Ishikawa (cell line): ENCODE measurements around the gene RER1.

Experiments used
- CEBPB ChIP-seq: IDR thresholded peaks from 2 replicates; pipeline ENCODE4 v1.6.1; 2012
- CREB1 ChIP-seq: IDR thresholded peaks from 2 replicates; pipeline ENCODE4 v1.6.1; 2012; ENCODE audit warnings: low read depth
- EGR1 ChIP-seq: IDR thresholded peaks from 2 replicates; pipeline ENCODE4 v1.6.1; 2012
- EP300 ChIP-seq: IDR thresholded peaks from 2 replicates; pipeline ENCODE4 v1.6.1; 2012; ENCODE audit warnings: borderline replicate concordance
- FOXM1 ChIP-seq: IDR thresholded peaks from 2 replicates; pipeline ENCODE4 v1.6.1; 2012; ENCODE audit warnings: low read depth, borderline replicate concordance
- NFIC ChIP-seq: IDR thresholded peaks from 2 replicates; pipeline ENCODE4 v1.6.1; 2012
- RAD21 ChIP-seq: IDR thresholded peaks from 2 replicates; pipeline ENCODE4 v1.6.1; 2012; ENCODE audit warnings: low read depth
- TAF1 ChIP-seq: IDR thresholded peaks from 2 replicates; pipeline ENCODE4 v1.6.1; 2012; ENCODE audit warnings: low read depth, mild to moderate bottlenecking
- TCF12 ChIP-seq: IDR thresholded peaks from 2 replicates; pipeline ENCODE4 v1.6.1; 2012; ENCODE audit warnings: low read depth
- TEAD4 ChIP-seq: IDR thresholded peaks from 2 replicates; pipeline ENCODE4 v1.6.1; 2012
- YY1 ChIP-seq: IDR thresholded peaks from 2 replicates; pipeline ENCODE4 v1.6.1; 2012; ENCODE audit warnings: low read depth
- ZBTB7A ChIP-seq: IDR thresholded peaks from 2 replicates; pipeline ENCODE4 v1.6.1; 2012; ENCODE audit warnings: low read depth
- TF ChIP-seq, protein P1 (sequence below): IDR thresholded peaks from 2 replicates; pipeline ENCODE4 v1.6.1; 2012
- TF ChIP-seq, protein P2 (sequence below): IDR thresholded peaks from 2 replicates; pipeline ENCODE4 v1.6.1; 2012; ENCODE audit warnings: low read depth, mild to moderate bottlenecking
- TF ChIP-seq, protein P3 (sequence below): IDR thresholded peaks from 2 replicates; pipeline ENCODE4 v1.6.1; 2012

RER1 gene

DNA sequence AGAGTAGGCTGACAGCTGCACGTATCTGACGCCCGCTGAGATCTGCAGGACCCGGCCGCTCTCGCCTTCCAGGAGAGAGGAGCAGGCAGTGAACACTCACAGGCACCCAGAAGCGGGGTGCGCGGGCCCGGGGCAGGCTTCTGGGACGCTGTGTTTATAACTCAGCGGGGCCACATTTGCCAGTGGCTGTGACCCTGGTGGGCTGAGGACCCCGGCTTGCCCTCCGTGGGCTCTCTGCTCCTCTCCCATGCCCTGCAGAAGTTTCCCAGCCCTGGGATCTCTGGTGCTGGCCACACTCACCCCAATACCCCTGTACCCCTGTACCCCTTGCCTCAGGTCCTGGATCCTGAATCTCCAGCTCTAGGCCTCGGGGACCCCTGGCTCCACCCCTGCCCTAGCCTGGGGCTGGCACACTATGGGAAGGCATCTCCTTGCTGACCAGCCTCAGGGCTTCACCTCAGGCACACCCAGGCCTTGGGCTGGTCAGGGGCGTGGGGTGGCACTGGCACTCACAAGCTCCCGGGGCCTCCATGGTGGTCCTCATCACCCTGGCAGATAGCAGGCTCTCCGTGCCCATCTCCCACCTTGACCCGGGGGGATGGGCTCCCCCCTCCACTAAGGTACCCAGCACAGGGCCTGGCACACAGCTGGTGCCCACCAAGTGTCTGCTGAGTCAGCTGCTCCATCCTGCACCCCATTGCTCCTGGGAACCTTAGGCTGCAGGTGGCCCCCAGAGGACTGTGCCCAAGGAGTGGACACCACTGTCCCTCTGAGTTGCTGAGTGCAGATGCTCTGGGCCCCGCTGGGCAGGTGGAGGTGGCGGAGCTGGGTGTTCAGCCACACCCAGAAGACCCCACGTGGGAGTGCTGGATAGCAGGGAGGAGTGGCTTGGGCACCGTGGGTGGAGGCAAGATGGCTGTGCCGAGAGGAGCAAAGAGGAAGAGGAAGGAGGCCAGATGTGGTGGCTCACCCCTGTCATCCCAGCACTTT, 32.7 kb upstream of the RER1 start:
- no peak for TF ChIP-seq EGR1
- TF ChIP-seq, protein P1, sequence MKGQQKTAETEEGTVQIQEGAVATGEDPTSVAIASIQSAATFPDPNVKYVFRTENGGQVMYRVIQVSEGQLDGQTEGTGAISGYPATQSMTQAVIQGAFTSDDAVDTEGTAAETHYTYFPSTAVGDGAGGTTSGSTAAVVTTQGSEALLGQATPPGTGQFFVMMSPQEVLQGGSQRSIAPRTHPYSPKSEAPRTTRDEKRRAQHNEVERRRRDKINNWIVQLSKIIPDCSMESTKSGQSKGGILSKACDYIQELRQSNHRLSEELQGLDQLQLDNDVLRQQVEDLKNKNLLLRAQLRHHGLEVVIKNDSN: no peak
- no peak for TF ChIP-seq TCF12
- no peak for TF ChIP-seq TAF1
- no peak for TF ChIP-seq EP300
- TF ChIP-seq CEBPB: no peak
- TF ChIP-seq RAD21: no peak
- TF ChIP-seq YY1: no peak
- TF ChIP-seq FOXM1: no peak
- TF ChIP-seq, protein P2, sequence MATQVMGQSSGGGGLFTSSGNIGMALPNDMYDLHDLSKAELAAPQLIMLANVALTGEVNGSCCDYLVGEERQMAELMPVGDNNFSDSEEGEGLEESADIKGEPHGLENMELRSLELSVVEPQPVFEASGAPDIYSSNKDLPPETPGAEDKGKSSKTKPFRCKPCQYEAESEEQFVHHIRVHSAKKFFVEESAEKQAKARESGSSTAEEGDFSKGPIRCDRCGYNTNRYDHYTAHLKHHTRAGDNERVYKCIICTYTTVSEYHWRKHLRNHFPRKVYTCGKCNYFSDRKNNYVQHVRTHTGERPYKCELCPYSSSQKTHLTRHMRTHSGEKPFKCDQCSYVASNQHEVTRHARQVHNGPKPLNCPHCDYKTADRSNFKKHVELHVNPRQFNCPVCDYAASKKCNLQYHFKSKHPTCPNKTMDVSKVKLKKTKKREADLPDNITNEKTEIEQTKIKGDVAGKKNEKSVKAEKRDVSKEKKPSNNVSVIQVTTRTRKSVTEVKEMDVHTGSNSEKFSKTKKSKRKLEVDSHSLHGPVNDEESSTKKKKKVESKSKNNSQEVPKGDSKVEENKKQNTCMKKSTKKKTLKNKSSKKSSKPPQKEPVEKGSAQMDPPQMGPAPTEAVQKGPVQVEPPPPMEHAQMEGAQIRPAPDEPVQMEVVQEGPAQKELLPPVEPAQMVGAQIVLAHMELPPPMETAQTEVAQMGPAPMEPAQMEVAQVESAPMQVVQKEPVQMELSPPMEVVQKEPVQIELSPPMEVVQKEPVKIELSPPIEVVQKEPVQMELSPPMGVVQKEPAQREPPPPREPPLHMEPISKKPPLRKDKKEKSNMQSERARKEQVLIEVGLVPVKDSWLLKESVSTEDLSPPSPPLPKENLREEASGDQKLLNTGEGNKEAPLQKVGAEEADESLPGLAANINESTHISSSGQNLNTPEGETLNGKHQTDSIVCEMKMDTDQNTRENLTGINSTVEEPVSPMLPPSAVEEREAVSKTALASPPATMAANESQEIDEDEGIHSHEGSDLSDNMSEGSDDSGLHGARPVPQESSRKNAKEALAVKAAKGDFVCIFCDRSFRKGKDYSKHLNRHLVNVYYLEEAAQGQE: no peak

DNA sequence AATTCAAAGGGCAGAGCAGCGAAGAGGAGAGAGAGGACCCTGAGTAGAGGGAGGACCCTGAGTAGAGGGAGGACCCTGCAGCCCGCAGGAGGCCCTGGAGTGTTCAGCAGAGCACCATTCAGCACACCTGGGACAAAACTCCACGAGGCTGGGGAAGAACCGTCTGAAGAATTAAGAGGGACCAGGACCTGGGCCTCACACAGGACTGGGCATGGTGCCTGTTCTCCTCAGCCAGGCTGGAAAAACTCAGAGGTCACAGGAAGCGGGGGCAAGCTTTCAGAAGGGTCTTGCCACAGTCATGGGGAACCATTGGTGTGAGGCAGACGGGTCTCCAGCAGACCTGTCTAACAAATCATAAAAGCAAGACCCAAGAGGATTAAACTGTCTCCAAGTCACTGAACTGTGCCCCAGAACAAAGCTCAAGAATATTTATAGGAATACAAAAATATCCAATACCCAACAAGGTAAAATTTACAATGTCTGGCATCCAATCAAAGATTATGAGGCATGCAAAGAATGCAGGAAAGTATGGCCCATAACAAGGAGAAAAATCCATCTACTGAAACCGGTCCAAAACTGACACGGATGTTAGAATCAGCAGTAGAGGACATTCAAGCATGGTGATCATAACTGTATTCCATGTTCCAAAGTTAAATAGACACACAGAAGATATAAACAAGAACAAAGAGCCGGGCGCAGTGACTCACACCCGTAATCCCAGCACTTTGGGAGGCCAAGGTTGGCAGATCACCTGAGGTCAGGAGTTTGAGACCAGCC, 30.9 kb upstream of the RER1 start:
- TF ChIP-seq TEAD4 (peak; percentile 99), NFIC (peak; percentile 94), TCF12 (peak; percentile 88), FOXM1 (peak; percentile 86), ZBTB7A (0 out of 2 replicates have a peak, but pooled peaks have one; percentile 39), RAD21 (no peak; the same call in 1 of the 2 replicates), EP300 (peak; percentile 91; the same call in 1 of the 2 replicates)
- TF ChIP-seq, protein P1: no peak
- TF ChIP-seq, protein P3, sequence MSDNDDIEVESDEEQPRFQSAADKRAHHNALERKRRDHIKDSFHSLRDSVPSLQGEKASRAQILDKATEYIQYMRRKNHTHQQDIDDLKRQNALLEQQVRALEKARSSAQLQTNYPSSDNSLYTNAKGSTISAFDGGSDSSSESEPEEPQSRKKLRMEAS: no peak; the same call in 1 of the 2 replicates

DNA sequence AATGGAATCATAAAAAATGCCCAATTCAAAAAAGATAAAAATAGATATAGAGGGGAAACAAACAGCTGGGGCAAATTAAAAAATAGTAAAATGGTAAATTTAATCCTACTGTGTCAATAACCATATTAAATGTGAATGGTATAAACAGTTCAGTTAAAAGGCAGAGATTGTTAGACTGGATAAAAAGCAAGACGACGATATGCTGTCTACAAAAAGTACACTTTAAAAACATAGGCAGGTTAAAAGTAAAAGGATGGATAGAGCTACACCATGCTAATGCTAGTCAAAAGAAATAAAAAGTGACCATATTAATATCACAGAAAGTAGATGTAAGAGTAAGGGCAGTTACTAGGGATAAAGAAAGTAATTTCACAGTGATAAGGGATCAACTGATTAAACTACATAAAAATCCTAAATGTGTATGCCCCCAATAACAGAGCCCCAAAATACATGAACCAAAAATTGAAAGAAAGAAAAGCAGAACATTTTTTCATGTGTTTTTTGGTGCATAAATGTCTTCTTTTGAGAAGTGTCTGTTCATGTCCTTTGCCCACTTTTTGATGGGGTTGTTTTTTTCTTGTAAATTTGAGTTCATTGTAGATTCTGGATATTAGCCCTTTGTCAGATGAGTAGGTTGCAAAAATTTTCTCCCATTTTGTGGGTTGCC, 27.7 kb upstream of the RER1 start:
- TF ChIP-seq TAF1 (no peak), CREB1 (no peak), TEAD4 (no peak), FOXM1 (no peak), ZBTB7A (no peak), TCF12 (no peak), YY1 (no peak), EP300 (no peak), CEBPB (no peak)
- TF ChIP-seq, protein P3: no peak

DNA sequence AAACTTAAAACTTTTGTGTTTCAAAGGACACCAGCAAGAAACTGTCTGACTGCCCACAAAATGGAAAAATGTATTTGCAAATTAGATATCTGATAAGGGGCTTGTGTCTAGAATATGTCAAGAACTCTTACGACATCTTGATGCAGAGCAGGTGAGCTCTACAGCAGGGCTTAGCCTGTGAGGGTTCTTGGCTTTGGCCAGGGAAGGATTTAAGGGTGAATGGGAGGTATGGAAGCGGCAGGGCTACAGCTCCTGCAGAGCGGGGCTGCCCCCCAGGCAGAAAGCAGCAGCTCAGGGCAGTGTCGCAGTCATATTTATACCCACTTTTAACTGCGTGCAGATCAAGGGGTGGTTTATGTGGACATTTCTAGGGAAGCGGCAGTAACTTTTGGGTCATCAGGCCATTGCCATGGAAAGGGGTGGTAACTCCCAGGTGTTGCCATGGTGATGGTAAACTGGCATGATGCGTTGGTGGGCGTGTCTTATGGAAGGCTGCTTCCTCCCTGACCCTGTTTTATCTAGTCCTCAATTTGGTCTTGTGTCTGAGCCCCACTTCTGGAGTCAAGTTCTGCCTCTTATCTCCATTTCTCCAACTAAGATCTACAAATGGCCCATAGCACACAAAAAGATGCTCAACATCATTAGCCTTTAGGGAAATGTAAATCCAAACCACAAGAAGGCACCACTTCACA, 23.4 kb upstream of the RER1 start:
- no peak for TF ChIP-seq ZBTB7A
- TF ChIP-seq, protein P1: no peak
- TF ChIP-seq TEAD4: no peak
- TF ChIP-seq, protein P2: no peak
- no peak for TF ChIP-seq CREB1
- TF ChIP-seq, protein P3: no peak
- no peak for TF ChIP-seq TAF1
- no peak for TF ChIP-seq NFIC
